Measurements from ENCODE around the gene CCDC88C.
"Not testable (repeated sequence)": the region's sequence is repeated elsewhere in the genome, so short reads cannot be mapped to it uniquely, and the experiment has no call there.

Gene CCDC88C

DNA sequence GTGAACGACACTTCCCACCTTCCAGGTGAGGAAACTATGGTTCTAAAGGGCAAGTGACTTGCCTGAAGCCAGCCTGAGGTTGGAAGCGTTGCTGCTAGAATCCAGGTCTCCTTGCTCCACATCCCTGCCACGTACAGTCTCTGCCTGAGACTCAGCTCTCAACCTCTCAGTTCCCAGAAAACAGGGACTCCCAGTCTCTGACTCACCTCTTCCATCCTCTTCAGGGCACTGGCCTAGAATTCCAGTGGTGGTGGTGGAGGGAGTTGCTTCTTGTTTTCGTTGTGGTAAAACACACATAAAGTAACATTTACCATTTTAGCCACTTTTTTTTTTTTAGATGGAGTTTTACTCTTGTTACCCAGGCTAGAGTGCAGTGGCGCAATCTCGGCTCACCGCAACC lies 180.4 kb downstream of the CCDC88C start:
- in situ Hi-C loops (cut with MboI; ENCODE audit: low sequenced_read_pairs) = no loop called here

DNA sequence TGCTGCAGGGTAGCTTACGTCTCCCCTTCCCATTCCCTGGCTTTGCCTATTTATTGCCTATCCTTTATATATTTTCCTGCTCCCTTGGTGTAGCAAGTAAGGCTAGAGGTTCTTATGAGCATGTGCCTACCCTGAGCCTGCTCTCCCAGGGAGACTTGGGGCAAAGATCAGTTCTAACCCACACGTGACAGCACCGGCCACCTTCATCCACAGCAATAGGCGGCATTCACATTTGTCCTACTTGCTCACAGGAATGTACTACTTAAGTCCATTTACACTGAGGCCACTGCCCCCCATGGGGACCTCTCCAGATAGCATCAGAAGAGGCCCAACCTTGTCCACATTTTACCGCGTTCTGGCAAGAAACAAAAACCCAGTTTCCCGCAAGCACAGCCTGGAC lies 181.8 kb downstream of the CCDC88C start:
- in situ Hi-C loops (cut with MboI; ENCODE audit: low sequenced_read_pairs) = no loop called here

DNA sequence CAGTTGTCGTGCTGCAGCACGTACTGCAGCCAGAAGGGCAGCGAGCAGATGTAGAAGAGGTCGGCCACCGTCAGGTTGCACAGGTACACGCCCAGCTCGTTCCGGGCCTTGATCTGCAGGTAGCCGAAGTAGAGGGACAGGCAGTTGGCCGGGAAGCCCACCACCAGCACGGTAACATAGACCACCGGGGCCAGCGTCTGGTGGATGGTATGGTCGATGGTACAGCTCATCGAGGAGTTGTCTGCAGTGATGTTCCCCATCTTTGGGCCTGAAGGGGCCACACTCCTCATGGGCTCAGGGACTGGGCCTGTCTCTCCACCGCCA lies 182.9 kb downstream of the CCDC88C start:
- in situ Hi-C loops (cut with MboI; ENCODE audit: low sequenced_read_pairs) = no loop called here

DNA sequence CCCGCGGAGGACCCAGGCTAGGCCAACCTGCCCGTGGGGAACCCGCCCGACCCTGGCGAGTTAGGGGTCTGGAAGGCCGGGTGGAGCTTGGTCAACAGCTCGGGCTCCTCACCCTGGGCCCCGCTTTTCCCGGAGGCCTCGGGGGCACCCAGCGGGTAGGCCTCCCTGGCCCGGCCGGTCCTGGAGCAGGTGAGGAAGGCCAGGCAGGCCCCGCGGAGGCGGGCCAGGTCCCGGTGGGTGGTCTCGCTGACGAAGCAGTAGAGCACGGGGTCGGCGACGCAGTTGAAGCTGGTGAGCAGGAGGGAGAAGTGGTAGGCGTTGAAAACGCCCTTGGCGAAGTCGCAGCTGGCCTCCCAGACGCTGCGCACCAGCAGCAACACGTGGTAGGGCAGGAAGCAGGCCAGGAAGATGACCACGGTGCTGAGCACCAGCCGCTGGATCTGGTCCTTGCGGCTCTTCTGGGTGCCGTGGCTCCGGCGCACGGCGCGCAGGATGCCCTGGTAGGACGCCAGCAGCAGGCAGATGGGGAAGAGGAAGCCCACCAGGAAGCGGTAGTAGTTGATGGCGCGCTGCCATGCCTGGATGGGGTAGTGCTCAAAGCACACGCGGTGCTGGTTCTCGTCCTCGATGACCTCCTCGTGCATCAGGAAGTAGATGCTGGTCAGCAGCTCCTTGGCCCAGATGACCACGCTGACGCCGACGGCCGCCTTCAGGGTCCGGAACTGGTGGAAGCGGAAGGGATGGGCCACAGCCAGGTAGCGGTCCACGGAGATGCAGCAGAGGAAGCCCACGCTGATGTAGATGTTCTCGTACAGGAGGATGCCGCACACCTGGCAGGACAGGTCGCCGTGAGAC lies 183.5 kb downstream of the CCDC88C start:
- in situ Hi-C loops (cut with MboI; ENCODE audit: low sequenced_read_pairs) = no loop called here

DNA sequence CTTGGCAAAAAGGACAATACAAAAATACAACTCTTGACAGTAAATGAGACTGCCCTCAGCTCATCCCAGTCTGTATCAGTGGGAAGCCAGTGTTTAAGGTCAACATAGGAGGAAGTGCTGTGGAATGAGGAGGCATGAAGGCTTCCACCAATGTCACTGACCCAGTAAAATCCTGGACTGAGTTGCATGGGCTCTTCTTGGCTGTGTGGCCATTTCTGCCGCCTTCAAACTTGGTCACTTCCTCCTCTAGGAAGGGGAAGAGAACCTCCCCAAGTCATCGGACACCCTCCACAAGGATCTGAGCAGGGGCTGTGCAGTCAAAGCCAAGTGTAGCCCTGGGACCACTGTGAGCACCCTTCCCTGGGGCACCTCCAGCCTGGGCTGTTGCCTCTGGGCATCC lies 185.0 kb downstream of the CCDC88C start:
- in situ Hi-C loops (cut with MboI; ENCODE audit: low sequenced_read_pairs) = no loop called here

DNA sequence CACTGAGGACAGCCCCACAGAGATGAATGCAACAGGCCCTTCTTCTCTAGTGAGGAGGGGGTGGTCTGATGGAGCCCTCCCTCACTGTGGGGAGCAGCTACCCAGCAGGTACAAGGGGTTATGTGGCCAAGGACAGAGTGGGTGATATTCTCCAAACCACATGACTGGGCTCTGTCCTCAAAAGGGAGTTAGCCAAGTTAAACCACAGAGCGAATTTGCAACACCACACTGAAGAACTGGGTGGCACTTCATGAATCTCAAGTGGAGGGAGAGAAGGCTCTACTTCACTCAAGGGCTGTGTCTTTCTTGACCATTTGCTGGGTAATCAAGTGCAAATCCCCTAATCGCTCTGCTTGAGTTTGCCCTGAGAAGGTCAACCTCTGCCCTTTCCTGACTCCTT lies 185.6 kb downstream of the CCDC88C start:
- in situ Hi-C loops (cut with MboI; ENCODE audit: low sequenced_read_pairs) = no loop called here

DNA sequence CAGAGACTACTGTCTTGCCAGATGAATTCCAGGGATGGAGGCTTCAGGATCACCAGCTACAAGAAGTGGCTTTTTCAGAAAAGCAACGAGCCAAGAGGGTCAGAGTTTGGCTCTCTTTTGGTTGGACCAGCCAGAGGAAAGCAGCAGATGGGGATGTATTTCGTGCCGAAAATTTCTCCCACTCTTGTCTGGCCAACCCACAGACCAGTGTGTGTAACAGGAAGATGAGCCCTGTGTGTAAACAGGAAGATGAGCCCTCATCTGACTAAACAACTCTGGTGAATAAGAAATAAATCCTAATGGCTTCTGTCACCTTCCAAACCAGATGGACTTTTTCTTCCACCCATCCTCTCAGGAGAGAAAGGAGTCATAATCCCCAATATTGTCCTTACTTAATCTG lies 186.2 kb downstream of the CCDC88C start:
- in situ Hi-C loops (cut with MboI; ENCODE audit: low sequenced_read_pairs) = no loop called here

DNA sequence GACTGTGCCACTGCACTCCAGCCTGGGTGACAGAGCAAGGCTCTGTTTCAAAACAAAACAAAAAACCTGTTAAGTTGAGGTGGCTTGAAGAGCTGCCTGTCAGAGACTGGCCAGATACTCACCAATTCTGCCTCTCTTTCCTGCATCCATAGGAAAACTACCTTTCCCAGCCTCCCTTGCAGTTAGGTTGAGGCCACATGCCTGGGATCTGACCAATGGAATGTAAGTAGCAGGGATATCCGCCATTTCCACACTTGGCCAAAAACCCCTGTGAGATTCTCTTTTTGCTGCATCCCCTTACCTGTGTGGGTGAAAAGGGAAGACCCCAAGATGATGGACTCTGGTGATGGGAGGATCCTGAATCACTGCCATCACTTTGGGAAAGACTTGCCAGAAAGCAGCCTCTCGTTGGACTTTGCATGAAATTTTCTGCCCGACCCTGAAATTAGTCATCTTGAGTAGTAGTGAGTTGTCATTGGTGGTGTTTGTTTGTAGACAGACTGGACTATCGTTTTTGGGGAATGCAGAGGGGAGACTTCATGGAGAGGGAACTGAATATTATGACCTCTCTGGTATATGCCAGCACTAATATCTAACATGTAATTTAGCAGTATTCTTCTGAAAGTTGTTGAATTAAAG lies 187.1 kb downstream of the CCDC88C start:
- in situ Hi-C loops (cut with MboI; ENCODE audit: low sequenced_read_pairs) = no loop called here

DNA sequence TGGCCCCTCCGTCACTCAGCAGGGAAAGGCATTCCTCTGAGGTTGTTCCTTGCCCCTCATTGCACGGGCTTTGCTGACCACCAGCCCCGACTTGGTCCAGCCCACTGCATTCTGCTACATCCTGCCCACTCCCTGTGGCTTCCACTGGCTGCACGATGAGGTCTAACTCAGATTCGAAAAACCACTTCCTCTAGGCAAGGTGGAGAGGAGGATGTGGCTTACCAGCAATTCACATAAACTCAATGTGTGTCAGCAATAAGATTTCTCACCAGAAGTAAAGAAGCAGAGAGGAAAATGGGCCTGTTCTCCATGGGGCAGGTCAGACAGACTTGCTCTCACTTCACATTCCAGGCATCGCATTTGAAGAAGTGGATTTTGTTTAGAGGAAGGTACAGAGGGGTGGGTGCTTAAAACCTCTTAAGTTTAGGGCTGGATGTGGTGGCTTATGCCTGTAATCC lies 187.8 kb downstream of the CCDC88C start:
- in situ Hi-C loops (cut with MboI; ENCODE audit: low sequenced_read_pairs) = no loop called here

DNA sequence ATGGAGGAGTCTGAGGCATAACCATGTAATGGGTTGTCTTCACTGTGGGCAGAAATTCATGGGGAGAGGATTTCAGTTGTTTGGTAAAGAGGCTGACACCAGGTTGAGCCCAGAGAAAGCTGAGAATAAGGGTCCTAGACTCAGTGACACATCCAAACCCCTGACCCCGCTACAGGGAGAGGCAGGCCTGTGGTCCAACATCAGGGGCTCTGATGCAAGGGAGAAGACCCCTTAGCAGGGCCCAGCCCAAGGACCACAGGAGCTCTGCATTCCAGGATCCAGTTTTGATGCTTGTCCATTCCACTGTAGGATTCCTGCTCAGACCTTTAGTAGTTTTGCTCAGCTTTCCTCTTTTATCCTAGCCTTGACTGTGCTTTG lies 188.6 kb downstream of the CCDC88C start:
- in situ Hi-C loops (cut with MboI; ENCODE audit: low sequenced_read_pairs) = no loop called here

DNA sequence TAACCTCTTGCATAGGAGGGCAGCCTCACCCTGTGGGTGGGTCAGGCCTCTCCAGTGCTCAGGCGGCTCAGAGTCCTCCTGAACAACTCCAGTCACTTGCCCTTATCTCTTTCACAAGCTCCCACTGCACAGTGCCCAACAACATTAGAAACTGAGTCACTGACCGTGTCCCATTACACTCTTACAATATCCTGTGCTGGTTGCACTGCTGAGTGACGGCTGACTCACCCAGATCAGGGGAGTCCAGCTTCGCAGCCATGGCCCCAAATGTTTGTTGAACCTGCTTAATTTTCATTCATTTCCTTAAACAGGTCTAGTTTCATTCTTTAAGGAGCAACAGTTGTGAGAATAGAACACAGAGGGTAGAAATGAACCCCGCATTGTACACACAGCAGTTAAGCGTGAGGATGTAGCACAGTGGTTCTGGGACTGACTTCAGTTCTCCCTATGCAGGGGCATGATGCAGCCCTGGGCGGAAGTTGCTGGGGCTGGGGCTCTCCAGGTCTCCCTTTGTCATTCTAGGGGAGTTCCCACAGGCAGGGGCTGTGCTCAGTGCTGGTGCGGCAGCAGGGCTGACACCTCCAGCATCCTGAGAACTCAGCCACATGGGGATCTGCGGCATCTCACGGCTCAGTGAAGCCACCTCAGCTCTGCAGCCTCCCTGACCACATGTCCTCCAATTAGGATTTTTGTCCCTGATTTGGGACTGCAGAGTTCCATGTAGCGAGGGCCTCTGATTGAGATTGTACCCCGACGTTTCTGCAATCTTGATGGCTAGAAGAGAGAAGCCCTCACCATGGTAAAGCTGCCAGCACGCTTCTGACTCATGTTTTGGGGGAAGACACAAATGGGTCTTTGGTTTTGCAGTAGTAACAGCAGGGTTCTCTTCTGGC lies 189.3 kb downstream of the CCDC88C start:
- in situ Hi-C loops (cut with MboI; ENCODE audit: low sequenced_read_pairs) = no loop called here

DNA sequence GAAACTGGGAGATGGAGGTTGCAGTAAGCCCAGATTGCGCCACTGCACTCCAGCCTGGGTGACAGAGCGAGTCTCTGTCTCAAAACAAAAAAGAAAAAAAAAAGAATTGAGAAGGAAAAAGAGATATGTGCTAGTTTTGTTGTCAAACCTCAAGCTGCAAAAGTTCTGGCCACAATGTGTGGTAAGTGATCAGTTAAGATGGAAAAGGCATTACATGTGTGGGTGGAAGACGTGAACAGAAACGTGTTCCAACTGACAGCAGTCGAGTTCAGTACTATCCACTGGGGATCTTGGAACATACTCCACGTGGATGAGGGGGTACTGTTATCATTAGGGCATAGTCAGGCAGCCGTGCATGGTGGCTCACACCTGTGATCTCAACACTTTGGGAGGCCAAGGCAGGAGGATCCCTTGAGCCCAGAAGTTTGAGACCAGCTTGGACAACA lies 190.4 kb downstream of the CCDC88C start:
- in situ Hi-C loops (cut with MboI; ENCODE audit: low sequenced_read_pairs) = no loop called here

DNA sequence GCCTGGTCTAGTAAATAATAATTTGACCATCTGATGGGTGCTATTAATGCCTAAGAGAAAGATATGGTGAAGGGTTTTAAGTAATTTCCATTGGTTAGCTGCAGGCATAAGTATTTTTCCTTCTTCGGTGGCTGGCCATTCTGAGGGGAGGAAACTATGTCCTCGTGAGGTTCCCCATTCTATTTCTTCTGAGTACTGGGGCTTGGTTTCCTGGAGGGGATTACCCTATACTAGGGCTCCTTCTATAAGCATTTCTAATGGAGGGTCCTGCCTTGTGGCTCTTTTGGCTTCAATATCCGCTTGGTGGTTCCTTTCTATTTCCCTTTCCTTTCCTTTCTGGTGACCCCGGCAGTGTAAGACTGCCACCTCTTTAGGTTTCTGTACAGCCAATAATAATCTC lies 191.3 kb downstream of the CCDC88C start:
- in situ Hi-C loops (cut with MboI; ENCODE audit: low sequenced_read_pairs) = not testable (repeated sequence)

DNA sequence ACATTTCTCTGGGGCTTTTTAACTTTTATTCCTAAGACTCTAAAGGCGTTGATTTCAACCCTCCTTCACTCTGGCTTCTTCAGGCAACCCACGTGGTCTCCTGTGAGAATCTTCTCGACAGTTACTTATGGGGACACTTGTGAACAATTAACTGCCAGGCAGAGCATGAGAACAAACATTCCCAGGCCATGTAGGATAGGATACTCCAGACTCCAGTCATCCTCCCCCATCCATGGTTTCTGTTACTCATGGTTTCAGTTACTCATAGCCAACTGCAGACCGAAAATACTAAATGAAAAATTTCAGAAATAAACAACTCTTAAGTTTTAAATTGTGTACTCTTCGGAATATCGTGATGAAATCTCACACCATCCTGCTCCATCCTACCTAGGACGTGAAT lies 192.6 kb downstream of the CCDC88C start:
- in situ Hi-C loops (cut with MboI; ENCODE audit: low sequenced_read_pairs) = no loop called here

DNA sequence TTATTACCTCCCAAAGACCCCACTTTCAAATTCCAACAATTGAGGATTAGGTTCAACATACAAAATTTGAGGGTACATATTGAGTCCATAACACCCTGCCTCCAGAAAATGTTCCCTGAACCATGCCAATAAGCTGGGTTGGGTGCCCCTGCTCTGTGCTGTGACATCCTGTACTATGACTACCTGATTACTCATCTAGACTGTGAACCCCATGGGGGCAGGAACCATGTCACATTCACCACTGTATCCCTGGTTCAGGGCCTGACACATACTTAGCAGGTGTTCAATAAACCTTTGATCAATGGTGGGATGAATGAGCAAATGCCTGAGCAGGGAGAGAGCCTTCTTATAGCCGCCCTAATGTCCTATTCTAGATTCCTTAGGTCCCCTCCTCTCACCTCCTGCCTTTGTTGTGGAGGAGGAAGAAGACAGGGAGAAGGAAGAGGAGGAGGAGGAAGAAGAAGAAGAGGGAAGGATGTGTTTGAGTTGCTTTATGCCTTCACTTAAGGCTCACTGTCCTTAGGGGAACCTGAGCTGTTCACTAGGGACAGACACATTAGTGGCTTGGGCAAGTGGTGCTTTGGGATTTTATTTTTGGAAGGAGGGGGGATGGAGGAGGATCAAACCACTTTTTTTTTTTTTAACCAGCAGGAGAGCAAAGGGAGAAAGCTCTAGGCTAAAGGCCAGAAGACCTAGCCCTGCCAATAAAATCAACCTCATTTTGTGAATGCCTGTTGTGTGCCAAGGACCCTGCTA lies 194.4 kb downstream of the CCDC88C start:
- in situ Hi-C loops (cut with MboI; ENCODE audit: low sequenced_read_pairs) = no loop called here
